GM19240 (cell line): ENCODE data around the gene KCTD10.

Source experiments
- DNase-seq: peaks from one replicate; pipeline ENCODE4 v3.0.0; 2011; ENCODE audit warnings: low spot score; ENCODE audit not compliant: insufficient read length

Gene KCTD10

DNA sequence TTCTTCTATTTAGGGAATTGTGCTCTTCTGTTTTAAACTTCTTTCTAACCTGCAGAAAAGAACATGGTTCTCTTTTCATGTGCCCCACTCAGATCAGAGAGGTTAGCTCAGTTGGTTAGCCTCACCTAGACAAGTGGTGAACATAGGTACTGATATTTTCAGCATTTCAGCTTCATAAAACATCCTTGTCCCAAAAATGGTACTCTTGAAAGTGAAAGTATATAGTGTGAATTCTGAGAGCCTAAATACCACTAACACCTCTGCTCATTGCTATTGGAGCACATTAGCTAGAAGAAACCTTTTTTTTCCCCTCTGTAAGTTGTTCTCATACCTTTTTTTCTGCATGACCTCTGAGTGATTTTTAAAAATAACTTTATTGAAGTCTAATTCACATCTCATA is 17.9 kb upstream of the KCTD10 start:
- DNase-seq: no peak

DNA sequence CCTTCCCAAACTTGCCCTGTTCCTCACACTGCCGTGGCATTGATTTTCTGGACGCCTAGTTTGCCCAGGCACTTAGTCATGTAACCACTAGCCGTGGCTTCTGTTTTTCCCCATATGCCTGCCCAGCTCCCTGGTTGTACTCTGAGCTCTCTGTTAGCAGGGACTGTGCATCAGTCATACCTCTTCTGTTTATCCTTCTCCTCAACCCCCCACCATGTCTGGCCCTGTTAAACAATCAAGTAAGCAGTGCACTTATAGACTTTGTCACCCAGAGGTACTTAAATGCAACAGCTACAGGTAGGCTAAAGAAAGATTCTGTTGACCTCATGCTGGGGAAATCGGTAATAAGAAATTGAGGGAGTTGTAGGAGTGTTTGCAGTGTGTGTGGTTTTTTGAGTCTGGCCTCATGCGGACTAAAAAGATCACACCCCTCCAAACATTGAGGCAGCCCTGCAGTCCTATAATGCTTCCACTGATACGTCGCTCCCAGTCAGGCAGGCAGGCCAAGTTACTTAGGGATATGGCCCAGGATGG is 17.3 kb upstream of the KCTD10 start:
- no peak for DNase-seq

DNA sequence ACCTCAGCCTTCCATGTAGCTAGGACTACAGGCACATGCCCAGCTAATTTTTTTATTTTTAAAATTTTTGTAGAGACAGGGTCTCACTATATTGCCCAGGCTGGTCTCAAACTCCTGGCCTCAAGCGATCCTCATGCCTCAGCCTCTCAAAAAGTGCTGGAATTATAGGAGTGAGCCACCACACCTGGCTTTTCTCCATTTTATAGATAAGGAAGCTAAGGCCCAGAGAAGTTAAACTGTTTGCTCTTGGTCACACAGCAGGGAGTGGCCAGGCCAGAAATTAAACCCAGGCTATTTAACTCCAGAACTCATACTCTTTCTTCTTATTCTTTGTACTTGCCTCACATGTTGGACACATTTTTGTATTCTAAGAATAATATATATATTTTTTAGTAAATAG is 16.8 kb upstream of the KCTD10 start:
- no peak for DNase-seq

DNA sequence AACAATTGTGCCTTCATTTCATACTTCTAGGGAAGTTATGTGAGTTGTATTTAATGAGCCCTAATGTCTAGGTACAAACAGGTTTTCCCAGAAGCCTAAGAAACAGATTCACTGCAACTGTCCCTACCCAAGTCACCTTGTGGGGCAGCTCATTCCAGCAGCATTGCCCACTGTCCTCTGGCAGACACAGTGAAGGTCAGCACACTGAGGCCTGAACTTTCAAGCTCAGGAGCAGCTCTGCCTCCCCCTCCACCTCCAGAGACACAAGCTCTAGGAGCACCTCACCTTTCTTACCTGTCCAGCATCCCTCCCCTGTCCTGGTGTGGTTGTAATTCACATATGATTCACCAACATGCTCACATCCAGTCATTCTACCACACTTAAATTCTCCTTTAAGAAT is 16.0 kb upstream of the KCTD10 start:
- DNase-seq: no peak

DNA sequence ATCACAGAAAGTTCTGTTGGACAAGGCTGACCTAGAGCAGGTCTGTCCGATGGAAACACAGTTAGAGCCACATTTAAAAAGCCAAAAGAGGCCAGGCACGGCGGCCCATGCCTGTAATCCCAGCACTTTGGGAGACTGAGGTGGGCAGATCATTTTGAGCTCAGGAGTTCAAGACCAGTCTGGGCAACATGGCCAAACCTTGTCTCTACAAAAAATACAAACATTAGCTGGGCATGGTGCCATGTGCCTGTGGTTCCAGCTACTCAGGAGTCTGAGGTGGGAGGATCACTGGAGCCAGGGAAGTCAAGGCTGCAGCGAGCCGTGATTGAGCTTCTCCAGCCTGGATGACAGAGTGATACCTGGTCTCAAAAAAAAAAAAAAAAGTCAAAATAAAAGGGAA is 15.3 kb upstream of the KCTD10 start:
- DNase-seq: no peak

DNA sequence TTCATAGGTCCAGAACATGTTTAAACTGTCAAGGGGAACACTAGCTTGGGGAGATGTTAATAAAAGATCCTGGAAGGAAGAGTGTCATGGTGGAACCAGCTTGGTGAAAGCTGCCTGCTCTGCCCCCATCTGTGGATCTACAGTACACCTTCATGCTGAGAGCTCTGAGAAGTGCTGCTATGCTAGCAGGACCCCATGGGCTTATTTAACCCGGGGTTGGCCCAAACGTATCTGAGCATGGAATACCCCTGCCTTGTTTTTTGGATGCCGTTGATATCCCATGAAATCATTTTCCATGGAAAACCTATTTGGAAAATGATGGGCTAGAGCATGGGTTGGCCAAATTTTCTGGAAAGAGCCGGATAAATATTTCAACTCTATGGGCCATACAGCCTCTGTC is 14.6 kb upstream of the KCTD10 start:
- no peak for DNase-seq

DNA sequence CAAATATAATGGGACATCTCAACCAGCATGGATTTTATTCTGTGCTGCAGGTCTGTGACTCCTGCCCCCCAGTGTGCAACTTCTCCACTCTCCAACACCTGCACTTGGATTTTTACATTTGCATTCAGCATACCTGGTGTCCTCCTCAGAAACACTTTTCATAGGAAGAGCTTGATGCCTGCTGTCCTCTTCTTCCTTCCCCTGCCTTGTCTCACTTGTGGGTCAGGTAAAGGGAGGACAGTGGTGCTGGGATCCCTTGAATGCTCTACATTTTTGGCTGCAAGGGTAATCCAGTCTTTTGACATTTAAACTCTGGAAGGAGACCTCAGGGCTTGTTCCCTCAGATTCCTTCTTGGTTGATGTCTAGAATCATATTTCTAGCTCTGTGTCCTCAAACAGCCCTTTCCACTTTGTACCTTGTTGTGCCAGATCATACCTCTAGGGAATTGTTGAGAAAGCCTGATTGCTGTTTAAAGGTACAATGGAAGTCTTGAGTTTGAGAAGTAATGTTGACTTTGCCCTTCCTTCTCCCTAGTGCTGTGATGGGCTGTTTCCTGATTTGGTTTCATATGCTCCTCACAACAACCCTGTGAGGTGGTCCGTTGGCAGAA is 13.0 kb upstream of the KCTD10 start:
- DNase-seq: no peak

DNA sequence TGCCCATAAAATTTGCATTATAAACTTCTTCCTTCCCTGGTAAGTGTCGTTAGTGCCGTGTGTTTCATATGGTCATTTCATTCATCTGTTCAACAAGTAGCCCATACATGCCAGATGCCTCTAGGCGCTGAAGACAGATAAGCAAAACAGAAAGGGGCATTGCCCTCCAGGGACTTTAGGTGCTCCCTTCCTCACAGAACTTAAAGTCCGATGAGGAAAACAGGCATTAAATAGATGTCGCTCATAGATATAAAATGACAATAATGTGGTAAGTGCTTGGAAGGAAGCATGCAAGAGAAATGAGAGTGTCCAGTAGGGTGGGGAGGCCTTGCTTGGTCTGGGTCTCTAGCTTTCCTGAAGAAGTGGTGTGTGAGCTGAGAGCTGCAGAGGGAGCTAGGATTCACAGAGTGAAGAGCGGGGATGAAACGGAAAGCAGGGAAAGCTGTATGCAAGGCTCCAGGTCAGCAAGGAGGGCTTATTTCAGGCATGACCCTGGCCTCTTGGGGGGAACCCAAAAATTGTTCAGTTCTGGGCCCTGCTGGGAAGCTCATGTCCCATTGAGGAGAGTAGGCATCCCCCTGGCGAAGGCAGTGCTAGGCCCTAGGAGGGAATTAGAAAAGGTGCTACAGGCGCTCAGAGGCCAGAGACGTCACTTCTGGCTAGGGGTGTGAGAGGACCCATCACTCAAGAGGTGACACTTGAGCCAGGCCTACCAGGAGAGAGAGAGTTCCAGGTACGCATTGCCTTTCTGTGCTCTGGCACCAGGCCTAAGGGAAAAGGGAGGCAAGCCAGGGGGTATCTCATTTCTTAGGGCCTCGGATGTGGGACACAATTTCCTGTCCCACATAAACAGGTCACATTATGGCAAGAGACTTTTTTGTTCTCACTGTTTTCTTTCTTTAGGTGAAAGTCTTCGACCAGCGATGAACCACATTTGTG is 12.2 kb upstream of the KCTD10 start:
- DNase-seq: no peak

DNA sequence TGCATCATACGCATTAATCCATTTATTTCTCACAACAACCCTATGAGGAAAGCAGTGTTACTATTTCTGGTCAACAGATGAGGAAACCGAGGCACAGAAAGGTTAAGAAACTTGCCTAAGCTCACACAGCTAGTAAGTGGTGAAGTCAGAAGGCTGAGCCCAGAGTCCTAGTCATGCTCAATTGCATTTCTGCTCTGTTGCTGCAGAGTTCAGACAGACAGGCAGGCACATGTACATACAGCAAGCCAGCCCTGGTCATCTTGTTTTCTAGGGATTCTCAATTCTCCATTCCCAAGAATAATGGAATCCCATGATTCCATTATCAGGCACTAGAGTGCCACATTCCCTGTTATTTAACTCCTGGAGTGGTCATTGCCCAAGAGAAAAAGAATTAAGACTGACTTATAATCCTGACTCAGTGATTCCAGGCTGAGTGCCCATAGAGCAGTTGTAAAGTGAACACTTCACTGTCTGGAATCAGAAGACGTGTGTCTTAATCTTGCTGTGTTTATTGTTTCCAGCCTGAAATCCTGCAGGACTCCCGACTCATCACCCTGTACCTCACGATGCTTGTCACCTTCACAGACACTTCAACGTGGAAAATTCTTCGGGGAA is 11.1 kb upstream of the KCTD10 start:
- DNase-seq: no peak

DNA sequence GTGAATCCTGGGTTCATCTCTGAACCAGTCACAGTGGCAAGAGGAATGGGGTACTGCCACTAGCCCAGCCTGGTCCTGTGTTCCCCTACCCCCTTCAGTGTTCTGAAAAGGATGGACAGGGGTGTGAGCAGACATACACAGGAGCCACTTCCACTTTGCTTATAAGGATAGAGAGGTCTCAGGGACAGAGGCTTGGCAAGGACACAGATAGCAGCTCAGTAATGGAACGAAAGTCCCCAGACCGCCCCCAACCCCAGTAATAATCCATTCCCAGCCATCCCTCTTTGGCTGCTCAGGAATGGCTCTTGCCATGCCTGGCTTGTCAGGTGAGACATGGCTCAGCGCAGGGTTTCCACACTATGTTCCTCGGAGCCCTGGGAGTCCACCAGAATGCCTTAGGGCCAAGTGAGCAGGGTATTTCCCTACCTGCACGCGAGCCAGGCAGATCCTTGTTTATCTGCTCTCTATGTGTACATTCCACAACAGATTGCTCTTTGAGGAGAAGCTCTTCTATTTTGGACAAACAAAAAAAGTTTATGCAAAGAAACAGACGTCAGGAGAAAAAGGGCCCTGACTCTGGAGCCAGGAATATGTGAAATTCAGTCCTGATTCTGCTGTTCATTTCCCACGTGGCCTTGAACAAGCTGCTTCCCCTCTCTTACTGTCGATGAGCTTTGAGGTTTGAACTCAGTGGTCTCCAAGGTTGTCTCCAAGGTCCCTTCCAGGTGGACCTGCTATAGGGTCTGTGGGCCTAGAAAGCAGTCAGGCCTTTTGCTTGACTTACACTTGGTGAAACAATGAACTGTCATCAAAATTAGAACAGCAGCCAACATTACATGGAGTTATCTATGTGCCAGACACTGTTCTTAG is 10.3 kb upstream of the KCTD10 start:
- DNase-seq: no peak

DNA sequence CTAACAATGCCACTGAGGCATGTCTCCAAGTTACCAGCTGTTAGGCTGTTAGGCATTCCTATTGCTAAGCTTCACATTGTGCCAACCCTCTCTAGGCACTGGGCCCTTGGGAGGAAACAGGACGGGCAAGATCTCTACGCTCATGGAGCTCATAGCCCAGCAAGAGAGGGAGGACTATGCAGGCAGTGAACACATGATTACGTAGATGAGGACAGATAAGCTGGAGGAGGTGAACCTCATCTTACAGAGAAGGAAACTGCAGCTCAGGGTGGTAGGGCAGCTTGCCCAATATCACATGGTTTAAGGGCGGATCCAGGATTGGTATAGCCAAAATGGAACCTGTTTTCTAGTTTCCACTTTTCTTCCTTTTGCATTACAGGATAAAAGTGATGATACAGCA is 8.1 kb upstream of the KCTD10 start:
- DNase-seq: no peak

DNA sequence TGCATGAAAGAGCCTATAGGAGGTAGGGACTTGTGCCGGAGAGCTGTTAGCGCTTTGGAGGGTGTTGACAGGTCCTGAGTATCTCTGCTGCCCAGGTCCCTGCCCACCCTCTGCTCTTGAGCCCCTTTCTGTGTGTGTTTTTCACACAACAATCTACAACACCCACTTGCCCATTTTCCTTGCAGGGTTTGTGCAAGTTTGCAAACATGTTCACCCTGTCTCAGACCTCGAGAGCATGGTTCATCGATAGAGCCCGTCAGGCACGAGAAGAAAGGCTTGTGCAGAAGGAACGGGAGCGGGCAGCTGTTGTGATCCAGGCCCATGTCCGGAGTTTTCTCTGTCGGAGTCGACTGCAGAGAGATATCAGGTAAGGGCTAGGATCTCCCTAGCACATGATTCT is 6.2 kb upstream of the KCTD10 start:
- DNase-seq: no peak

DNA sequence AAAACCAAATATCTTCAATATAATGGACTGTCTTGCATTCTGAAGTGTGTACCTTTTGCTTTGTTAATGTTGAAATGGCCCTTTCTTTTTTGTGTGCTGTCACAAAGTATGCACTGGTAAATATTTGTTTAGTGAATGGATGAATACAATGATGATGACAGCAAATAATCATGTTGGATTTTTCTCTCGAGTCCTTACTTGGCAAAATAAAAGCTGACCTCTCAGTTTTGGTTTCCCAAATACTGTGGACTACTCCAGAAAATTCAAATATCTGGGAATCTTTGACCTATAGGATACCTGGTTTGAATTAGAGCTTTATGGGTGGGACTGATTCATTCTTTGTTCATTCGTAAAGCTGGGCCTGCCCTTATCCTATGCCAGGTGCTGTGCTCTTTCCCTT is 5.8 kb upstream of the KCTD10 start:
- no peak for DNase-seq

DNA sequence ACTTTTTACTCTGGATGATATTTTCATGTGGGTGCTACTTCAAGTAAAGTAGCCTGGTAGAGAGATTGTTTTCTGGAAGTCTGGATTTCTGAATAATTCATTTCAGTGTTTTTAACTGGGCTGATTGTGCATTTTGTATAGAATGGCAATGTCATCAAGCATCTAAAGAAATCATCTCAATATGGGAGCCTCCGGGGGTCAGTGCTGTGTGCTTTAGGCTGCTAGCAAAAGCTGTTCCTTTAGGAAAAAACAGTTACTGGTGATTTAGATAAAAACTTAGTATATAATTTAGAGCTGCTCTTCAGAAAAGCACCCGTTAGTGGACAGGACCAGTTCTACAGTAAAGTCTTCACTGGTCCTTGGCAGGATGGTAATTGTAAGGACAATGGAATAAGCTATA is 5.4 kb upstream of the KCTD10 start:
- DNase-seq: no peak

DNA sequence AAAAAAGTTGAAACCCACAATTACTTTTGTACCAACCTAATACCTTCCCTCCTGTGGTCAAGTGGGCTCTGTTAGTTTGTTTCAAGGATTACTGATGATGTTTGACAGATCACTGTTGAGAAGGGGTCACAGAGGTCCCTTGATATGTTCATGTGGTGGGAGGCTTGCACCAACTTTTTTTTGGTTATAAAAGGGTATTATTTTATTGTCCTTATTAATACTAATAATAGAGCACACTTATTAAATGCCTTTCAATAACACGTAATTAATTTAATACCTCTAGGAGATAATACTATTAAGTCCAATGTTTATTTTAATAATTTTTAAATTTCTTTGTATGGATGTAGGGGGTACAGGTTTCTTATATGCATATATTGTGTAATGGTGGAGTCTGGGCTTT is 4.8 kb upstream of the KCTD10 start:
- no peak for DNase-seq

DNA sequence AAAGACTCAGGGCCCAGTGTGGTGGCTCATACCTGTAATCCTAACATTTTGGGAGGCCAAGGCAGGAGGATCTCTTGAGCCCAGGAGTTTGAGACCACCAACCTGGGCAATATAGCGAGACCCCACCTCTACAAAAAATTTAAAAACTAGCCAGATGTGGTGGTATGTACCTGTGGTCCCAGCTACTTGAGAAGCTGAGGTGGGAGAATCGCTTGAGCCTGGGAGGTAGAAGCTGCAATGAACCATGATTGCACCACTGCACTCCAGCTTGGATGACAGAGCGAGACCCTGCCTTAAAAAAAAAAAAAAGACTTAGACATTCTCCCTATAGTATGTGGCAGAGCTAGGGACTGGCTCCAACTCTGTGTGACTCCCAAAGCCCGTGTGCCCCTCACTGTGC is 3.3 kb upstream of the KCTD10 start:
- no peak for DNase-seq

DNA sequence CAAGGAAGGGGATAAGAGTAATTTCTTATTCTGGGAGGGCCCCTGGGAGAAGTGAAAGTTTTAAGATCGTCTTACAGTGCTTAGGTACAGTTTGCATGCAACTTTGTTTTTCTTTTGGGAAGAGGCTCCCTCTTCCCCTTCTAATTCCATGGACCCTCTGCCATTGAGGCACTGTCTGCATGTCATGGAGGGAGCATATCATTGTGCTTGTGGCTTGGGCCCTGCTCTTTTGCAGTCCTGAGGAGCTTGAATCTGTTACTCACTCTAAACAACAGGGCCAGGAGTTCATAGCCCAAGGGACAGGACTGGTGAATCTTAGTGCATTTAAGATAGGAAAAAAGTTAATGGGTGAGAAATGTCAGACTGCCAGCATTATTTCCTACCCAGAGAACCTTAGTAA is 2.7 kb upstream of the KCTD10 start:
- no peak for DNase-seq

DNA sequence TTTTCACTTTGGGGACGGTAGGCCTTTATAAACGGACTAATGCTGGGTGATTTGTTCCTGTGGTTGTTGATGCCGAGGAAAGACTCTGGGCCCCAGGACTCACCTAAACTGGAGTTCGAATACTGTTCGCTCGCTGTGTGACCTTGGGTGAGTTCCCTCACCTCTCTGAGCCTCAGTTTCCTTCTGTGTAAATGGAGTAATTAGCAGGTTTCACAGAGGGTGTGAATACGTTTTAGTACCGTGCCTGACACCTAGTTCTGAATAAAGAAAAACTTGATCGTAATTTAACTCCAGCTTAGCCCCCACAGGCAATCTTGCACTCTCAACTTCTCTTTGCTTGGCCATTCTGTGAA is 839 bp upstream of the KCTD10 start:
- no peak for DNase-seq

DNA sequence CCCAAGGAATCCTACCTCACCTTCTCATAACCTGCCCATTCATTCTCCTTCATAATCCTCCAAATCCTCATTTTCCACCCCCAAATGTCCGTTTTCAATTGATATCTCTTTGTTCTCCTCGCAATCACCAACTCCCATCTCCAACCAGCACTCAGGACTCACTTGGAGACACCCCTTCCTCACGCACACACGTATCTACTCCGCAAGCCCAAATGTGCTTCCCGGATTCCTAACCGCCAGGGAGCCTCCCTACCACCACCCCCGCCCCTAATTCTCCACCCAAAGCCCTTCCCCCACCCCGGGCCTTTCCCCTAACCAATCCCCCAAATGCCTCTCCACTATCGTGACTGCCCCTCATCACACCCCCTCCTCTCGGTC is 304 bp downstream of the KCTD10 start:
- no peak for DNase-seq

DNA sequence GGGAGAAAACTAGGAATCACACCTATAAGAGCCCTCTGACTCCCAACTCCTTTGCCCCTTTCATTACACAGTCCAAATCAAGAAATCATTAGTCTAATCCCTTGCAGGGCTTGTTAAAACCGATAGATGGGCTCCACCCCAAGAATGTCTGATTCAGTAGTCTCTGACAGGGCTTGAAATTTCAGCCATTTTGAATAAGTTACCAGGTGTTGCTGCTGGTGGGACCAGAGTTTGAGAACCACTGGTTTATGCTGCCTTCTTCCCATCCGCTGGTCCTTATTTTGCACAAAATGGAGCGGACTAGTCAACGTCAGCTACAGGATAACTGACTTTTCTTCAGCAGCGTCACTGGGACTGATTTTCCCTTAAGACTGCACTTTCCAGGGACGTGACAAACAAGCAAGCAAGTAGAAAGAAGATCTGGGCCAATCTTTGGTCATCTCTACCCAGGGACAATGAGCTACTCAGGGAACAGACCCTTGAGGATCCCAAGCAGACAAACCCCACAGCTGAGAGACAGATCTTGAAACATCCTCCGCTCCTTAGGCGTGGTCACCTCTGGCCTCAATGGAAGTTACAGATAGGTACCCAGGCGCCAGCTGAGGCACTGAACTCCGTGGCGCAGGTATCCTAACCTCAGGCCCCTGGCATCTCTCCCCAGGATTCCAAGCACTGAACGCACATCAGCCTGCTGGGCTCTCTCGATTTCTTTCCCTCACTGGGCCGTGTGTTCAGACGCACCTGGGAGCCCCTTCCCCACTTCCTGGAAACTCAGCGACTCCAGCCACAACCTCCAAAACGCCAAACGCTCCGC is 900 bp downstream of the KCTD10 start:
- DNase-seq: no peak

DNA sequence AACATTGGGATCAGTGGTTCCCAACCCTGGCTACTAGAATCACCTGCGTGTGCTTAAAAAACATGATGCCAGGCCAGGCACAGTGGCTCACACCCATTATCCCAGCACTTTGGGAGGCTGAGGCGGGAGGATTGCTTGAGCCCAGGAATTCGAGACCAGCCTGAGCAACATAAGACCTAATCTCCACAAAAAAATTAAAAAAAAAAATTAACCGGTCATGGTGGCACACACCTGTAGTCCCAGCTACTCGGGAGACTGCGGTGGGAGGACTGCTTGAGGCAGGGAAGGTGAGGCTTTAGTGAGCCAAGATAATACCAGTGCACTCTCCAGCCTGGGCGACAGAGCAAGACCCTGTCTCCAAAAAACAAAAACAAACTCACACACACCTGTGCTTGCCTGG is 2.0 kb downstream of the KCTD10 start:
- DNase-seq: no peak
